MM.1S (cell line): ENCODE measurements around the gene C19orf53.

Experiments
- DNase-seq: peaks from one replicate; pipeline ENCODE4 v3.0.0-alpha.2; 2015
- H2AFZ ChIP-seq: fragments of 300-600 bp; sonication (generic); 2 replicates; pipeline ENCODE4 v1.6.0; 2016; ENCODE audit warnings: antibody characterized with exemption, low read length
- H3F3A ChIP-seq: fragments of 300-600 bp; sonication (generic); 2 replicates; pipeline ENCODE4 v1.6.1; 2016; ENCODE audit warnings: mild to moderate bottlenecking, antibody characterized with exemption, low read length, moderate library complexity, mixed read lengths; ENCODE audit not compliant: insufficient read depth
- H3K27ac ChIP-seq: fragments of 300-600 bp; sonication (generic); 2 replicates; pipeline ENCODE4 v1.5.1; 2016; ENCODE audit warnings: mild to moderate bottlenecking, low read length
- H3K27me3 ChIP-seq: fragments of 300-600 bp; sonication (generic); replicated peaks from 2 replicates; pipeline ENCODE4 v1.6.0; 2016; ENCODE audit warnings: low read length; ENCODE audit not compliant: insufficient read depth
- H3K36me3 ChIP-seq: fragments of 300-600 bp; sonication (generic); replicated peaks from 2 replicates; pipeline ENCODE4 v1.6.1; 2016; ENCODE audit warnings: mild to moderate bottlenecking, low read length, mixed read lengths; ENCODE audit not compliant: insufficient read depth
- H3K4me1 ChIP-seq: fragments of 300-600 bp; sonication (generic); 2 replicates; pipeline ENCODE4 v1.6.1; 2016; ENCODE audit warnings: low read length, mixed read lengths
- H3K4me2 ChIP-seq: fragments of 300-600 bp; sonication (generic); 2 replicates; pipeline ENCODE4 v1.6.0; 2016; ENCODE audit warnings: low read depth, low read length
- H3K4me3 ChIP-seq: fragments of 300-600 bp; sonication (generic); 2 replicates; pipeline ENCODE4 v1.5.1; 2016; ENCODE audit warnings: low read length, mixed read lengths
- H3K79me2 ChIP-seq: fragments of 300-600 bp; sonication (generic); 2 replicates; pipeline ENCODE4 v1.6.1; 2016; ENCODE audit warnings: mixed run types, low read length, mixed read lengths
- H3K9ac ChIP-seq: fragments of 300-600 bp; sonication (generic); 2 replicates; pipeline ENCODE4 v1.6.1; 2016; ENCODE audit warnings: low read length, mixed read lengths
- H3K9me2 ChIP-seq: fragments of 300-600 bp; sonication (generic); replicated peaks from 2 replicates; pipeline ENCODE4 v1.6.1; 2016; ENCODE audit warnings: mild to moderate bottlenecking, low read length, mixed read lengths; ENCODE audit not compliant: insufficient read depth
- H3K9me3 ChIP-seq: fragments of 300-600 bp; sonication (generic); replicated peaks from 2 replicates; pipeline ENCODE4 v1.6.1; 2016; ENCODE audit warnings: mild to moderate bottlenecking, low read length, mixed read lengths; ENCODE audit not compliant: insufficient read depth
- H4K20me1 ChIP-seq: fragments of 300-600 bp; sonication (generic); 2 replicates; pipeline ENCODE4 v1.6.1; 2016; ENCODE audit warnings: mild to moderate bottlenecking, low read length, moderate library complexity, mixed read lengths; ENCODE audit not compliant: insufficient read depth
- CTCF ChIP-seq: fragments of 300-600 bp; sonication (generic); IDR thresholded peaks from 2 replicates; pipeline ENCODE4 v1.5.1; 2016; ENCODE audit warnings: antibody characterized with exemption, low read length, mixed read lengths
- EZH2 ChIP-seq: fragments of 300-600 bp; sonication (generic); optimal IDR thresholded peaks from 2 replicates; pipeline ENCODE3; 2017; ENCODE audit warnings: low read depth, mild to moderate bottlenecking, antibody characterized with exemption, low read length, mixed read lengths
- EZH2phosphoT487 ChIP-seq: fragments of 300-600 bp; sonication (generic); IDR thresholded peaks from 2 replicates; pipeline ENCODE4 v1.6.1; 2018; ENCODE audit warnings: antibody characterized with exemption, low read length

The C19orf53 gene

DNA sequence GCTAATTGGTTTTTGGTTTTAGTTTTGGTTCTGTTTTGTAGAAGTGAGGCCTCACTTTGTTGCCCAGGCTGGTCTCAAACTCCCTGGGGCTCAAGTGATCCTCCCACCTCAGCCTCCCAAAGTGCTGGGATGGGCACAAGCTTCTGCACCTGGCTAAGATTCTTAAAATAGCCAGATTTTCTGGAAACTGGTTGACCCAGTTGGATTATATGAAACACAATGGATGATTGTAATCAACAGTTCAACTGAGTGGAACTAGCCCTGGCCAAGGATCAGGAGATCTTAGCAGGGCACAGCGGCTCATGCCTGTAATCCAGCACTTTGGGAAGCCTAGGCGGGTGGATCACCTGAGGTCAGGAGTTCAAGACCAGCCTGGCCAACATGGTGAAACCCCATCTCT lies 39.5 kb upstream of the C19orf53 start:
- Histone ChIP-seq H3F3A (no peaks in the 10 kb centered on the region), H3K36me3 (no peaks in the 10 kb centered on the region), H3K27ac (no peak overlapping the region), H3K4me2 (no peak overlapping the region), H3K9me3 (no peaks in the 10 kb centered on the region), H3K27me3 (no peaks in the 10 kb centered on the region), H4K20me1 (no peaks in the 10 kb centered on the region), H3K9ac (no peak overlapping the region), H3K4me3 (no peak overlapping the region), H2AFZ (no peak overlapping the region), H3K9me2 (no peaks in the 10 kb centered on the region), H3K4me1 (no peaks in the 10 kb centered on the region), H3K79me2 (no peaks in the 10 kb centered on the region)
- no peak for DNase-seq
- no peak for TF ChIP-seq EZH2phosphoT487
- no peak for TF ChIP-seq CTCF
- no peak for TF ChIP-seq EZH2

- Histone ChIP-seq H3K4me1 (no peaks in the 10 kb centered on the region), H3K27me3 (peaks cover 7% of the 10 kb centered on the region; the same call in 1 of the 2 replicates), H3K9me2 (no peaks in the 10 kb centered on the region), H3K79me2 (no peaks in the 10 kb centered on the region), H2AFZ (no peak overlapping the region), H3K4me3 (no peak overlapping the region), H3K36me3 (no peaks in the 10 kb centered on the region), H3F3A (no peaks in the 10 kb centered on the region), H3K9ac (no peak overlapping the region), H3K9me3 (no peaks in the 10 kb centered on the region), H3K4me2 (no peak overlapping the region), H3K27ac (no peak overlapping the region), H4K20me1 (no peaks in the 10 kb centered on the region)
- TF ChIP-seq EZH2 (no peak), EZH2phosphoT487 (no peak), CTCF (no peak)
- no peak for DNase-seq
Measured at GRCh38 chr19:13738073-13738472, 36.2 kb upstream of the C19orf53 start.

DNA sequence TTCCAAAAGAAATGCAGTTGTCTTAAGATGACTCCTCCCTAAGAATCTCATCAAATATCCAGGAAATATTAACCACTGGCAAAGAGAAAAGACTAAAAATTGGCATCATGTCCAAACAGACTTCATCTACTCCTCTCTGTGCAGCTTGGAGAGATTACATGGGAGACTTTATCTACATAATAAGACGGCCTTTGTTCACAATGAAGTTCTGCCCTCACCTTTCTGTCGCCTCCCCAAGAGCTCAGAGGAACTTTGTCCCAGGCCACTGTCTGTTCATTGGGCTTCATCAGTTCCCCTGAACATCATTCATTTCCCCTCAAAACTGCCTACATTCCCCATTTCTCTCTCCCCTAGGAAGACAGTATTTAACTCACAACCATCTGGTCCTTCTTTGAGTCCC lies 32.4 kb upstream of the C19orf53 start:
- Histone ChIP-seq H3K27me3 (peaks cover 23% of the 10 kb centered on the region), H3K9me3 (no peaks in the 10 kb centered on the region), H3K36me3 (no peaks in the 10 kb centered on the region), H4K20me1 (no peaks in the 10 kb centered on the region), H3K9me2 (no peaks in the 10 kb centered on the region), H3K9ac (no peak overlapping the region), H3K27ac (no peak overlapping the region), H3K79me2 (no peaks in the 10 kb centered on the region), H2AFZ (no peak overlapping the region), H3K4me1 (no peaks in the 10 kb centered on the region), H3F3A (no peaks in the 10 kb centered on the region), H3K4me2 (no peak overlapping the region), H3K4me3 (no peak overlapping the region)
- no peak for TF ChIP-seq EZH2phosphoT487
- TF ChIP-seq EZH2 = no peak
- TF ChIP-seq CTCF = no peak
- no peak for DNase-seq
